ENCODE measurements around the gene THOC6.
"Not testable (repeated sequence)": the region's sequence is repeated elsewhere in the genome, so short reads cannot be mapped to it uniquely, and the experiment has no call there.

The THOC6 gene

DNA sequence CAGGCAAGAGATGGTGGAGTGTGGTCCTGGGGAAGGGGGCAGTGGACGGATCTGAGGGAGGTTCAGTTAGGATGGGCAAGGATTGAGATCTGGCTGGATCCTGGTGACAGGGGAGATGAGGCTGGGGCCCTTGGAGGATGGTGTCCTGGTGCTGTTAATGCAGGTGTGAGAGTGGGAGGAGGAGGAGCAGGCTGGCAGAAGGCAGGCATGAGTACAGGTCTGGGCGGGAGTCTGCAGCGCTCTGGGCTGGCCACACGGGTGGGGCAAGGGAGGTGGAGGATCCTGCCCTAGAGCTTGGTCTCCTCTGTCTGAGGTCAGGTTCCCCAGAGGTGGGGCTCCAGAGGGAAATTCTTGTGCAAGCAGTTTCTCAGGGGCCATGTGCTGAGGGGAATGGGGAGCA lies 48.3 kb downstream of the THOC6 start:
- not testable (repeated sequence) for DNase-seq (ENCODE audit: low read depth)

DNA sequence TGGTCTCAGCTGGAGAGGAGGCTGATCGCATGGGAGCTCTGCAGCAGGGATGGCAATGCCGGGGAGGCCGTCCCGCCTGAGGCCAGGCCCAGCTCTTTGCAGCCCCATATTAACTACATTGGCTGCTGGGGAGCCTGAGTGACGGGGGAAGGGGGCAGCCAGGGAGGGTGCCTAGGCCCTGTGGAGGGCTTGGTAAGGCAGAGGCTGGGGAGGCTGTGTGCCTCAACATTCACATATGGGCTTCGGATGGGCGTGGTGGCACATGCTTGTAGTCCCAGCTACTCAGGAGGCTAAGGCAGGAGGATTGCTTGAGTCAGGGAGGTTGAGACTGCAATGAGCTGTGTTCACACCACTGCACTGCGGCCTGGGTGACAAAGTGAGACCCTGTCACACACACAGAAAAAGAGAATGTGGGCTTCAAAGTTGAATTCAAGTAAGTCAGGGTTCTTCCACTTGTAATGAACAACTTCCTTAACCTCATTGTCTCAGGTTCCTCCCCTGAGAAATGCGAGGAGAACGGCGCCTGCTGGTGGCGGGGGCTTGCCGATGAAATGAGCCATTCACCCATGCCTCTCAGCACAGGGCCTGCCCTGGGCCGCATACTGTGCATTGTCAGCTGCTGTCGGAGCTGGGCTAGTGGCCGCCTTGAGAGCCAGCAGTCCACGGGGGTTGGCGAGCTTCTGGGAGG lies 48.9 kb downstream of the THOC6 start:
- not testable (repeated sequence) for DNase-seq (ENCODE audit: low read depth)

DNA sequence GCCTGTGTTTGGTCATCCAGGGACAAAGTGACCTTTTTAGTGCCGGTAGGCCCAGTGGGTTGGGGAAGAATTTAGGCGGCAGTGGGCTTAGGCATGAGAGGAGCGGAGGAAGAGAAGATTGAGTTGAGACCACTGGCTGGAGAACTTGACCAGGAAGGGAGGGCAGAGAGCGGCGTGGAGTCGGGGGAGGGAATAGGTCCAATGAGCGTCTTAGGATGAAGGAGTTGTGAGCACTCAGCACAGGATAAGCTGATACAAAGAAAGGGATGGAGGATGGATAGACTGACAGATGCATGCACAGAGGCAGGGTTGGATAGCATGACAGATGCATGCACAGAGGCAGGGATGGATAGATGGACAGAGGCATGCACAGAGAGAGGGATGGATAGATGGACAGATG lies 49.6 kb downstream of the THOC6 start:
- DNase-seq (ENCODE audit: low read depth) = no peak

DNA sequence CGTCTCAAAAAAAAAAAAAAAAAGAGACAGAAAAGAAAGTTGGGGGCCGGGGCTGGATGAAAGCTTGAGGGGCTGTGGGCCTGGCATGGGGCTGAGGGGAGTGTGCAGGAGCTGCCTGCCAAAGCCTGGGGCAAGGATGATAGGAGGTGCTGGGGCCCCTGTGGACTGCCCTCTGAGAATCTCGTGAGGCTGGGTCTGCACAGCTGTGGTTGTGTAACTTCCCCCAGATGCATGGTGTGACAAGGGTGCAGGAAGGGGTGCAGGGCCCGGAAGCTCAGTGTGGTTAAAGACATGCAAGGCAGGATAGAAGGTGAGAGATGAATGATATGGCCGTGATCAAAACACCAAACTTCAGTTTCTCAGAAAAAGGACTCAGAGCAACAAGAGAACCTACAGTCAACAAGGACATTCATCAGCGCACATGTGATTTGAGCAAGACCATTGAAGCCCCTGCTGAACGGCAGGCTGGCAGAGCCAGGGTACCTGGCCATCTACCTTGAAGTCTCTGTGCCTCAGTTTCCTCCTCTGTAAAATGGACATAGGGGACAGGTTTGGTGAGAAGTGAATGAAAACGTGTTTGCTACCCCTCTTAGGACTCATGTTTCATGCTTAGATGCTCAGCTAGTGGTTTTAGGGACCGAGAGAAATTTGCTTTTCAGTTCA lies 51.2 kb downstream of the THOC6 start:
- no peak for DNase-seq (ENCODE audit: low read depth)

DNA sequence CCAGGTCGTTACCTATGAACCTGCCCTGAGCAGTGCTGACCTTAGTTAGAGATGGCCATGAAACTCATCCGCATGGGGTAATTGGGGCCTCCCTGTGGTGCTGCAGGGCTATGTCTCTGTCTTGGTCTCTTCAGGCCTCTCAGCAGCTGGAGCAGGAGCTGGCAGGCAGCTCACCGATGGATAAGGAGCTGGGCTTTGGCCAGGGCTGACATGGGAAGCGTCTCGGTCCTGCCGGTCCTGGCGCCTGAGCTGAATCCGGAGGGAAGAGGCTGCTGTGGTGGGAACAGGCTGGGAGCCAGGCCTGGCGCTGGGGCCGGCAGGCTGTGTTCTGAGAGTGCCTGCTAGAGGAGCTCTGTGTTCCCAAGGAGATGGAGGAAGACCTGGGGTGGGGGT lies 51.7 kb downstream of the THOC6 start:
- DNase-seq (ENCODE audit: low read depth) = no peak

DNA sequence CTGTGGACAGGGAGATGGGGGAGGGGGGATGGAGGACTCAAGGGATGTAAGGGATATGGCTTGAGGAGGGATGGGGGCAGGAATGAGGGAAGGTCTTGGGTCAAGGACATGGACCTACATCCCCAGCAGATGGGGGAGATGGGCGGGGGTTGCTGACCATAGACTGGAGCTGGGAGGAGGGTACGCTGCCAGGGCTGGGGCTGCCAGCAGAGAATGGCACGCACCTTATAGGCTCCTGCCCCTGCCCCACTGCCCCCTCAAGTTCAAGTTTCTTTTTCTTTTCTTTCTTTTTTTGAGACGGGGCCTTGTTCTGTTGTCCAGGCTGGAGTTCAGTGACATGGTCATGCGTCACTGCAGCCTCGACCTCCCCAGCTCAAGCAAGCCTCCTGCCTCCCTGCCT lies 52.1 kb downstream of the THOC6 start:
- DNase-seq (ENCODE audit: low read depth) = not testable (repeated sequence)

DNA sequence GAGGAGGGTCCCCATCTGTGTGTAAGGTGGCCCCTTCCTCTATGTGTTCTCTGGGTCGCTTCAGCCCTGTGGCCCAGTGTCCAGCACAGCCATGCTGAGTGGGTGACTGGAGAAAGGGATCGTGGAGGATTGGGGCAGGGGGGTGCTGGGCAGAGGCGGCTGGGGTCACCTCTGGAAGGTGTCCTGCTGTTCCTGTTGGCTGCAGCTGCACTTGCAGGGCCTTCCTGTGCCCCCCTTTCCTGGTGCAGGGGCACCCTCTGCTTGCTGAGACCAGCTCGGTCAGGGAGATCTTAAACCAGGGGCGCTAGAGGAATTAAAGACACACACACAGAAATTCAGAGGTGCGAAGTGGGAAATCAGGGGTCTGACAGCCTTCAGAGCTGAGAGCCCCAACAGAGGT lies 52.7 kb downstream of the THOC6 start:
- no peak for DNase-seq (ENCODE audit: low read depth)

Measured in iris pigment epithelial cell (primary cell).